NCI-H1105 treated with DMSO at 0.1 percent for 48 hours (cell line): Measurements from ENCODE around the gene PITRM1.
"Not testable (repeated sequence)": the region's sequence is repeated elsewhere in the genome, so short reads cannot be mapped to it uniquely, and the experiment has no call there.

ENCODE experiments used
- DNase-seq: peaks from one replicate; lab custom pipeline; 2025; lab: John Stamatoyannopoulos, UW

PITRM1 gene

DNA sequence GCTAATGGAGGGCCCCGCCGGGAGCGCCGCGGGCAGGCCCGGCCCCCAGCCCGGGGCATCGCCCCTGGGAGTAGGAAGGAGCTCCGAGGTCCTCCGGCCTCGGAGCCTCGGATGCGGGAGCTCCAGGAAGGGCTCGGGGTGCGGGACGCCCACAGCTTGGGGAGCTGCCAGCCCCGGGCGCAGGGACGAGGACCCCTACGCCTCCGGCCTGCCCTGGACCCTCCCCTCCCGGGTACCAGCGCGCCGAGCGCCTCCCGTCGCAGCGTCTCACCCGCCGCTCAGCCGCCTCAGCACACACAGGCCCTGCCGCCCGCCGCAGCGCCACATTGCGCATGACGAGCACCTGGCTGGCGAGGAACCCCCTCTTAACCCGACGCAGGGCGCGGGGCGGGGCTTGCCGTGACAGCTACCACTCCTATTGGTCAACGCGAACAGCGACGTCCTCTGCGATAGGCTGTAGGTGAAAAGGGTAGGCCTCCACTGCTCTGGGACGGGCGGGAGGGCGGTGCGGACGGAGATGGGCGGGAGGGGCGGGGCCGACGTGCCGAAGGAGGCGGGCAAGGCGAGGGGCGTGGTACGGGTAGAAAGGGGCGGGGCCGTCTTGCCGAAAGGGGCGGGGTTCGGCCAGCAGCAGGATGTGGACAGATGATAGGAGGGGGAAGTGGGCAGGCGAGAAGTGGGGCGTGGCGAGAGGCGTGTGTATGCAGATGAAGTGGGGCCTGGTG lies at the start of gene PITRM1:
Gene PITRM1 (minus strand): TSS at position 337 of the 725 bp plus-strand sequence. CDS start 10 bp downstream, at position 327.
- peak; percentile 85 for DNase-seq

DNA sequence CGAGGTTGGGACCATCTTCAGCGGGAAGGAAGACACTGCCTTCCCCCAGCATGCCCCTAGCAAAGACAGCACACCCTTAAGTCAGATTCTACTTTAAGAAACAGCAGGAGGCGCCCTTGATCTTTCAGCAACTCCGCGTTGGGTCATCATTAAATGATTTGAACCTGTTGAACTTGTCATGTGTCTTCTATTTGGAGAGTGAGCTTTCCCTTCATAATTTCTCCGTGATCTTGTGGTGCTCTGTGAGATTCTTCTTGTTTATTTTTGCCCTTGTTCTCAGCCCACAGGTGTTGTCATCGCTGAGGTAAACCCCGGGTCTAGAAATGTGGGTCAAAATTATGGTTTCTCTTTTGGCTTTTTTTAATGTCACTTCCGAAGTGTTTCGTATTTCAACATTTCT lies 49.5 kb upstream of the PITRM1 start:
- no peak for DNase-seq

DNA sequence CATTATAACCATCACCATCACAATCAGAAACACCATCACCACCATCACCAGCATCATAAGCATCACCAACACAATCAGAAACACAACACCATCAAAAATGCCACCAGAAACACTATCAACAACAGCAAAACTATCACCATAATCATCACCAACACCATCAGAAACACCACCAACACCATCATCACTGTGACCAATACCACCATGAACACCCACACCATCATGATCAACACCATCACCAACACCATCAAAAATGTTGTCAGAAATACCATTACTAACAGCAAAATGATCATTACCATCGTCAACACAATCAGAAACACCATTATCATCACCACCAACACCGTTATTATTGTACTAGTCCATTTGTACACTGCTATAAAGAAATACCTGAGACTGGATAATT lies 49.0 kb upstream of the PITRM1 start:
- not testable (repeated sequence) for DNase-seq

- no peak for DNase-seq
Measured at GRCh38 chr10:3220853-3221252, 48.3 kb upstream of the PITRM1 start.

GRCh38 chr10:3219021-3219628 lies 46.5 kb upstream of the PITRM1 start:
- DNase-seq: not testable (repeated sequence)

- no peak for DNase-seq
Measured at GRCh38 chr10:3217853-3218252, 45.3 kb upstream of the PITRM1 start.

GRCh38 chr10:3217301-3217700 lies 44.7 kb upstream of the PITRM1 start:
- no peak for DNase-seq

DNA sequence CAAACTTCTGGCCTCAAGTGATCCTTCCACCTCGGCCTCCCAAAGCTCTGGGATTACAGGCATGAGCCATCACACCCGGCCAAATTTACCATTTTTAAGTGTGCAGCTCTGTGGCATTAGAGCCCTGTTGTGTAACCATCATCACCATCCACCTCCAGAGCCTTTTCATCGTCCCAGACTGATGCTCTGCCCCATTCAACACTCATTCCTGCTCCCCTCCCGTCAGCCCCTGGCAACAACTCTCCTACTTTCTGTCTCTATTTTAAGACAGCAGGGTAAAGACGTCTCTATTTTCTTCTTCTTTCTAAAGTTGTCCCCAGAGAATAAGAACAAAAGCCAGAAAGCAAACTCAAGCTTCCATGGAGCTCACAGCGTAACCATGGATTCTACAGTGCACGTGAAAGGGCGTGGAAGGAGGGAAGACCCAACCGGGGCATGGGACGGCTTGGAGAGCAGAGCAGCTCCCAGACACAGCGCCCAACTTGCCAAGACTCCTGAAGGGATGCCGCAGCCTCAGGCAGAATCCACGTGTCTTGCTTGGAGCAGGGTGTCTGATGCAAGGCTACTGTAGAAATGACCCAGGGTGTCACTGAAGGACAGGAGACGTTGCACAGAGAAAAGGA lies 42.7 kb upstream of the PITRM1 start:
- no peak for DNase-seq

DNA sequence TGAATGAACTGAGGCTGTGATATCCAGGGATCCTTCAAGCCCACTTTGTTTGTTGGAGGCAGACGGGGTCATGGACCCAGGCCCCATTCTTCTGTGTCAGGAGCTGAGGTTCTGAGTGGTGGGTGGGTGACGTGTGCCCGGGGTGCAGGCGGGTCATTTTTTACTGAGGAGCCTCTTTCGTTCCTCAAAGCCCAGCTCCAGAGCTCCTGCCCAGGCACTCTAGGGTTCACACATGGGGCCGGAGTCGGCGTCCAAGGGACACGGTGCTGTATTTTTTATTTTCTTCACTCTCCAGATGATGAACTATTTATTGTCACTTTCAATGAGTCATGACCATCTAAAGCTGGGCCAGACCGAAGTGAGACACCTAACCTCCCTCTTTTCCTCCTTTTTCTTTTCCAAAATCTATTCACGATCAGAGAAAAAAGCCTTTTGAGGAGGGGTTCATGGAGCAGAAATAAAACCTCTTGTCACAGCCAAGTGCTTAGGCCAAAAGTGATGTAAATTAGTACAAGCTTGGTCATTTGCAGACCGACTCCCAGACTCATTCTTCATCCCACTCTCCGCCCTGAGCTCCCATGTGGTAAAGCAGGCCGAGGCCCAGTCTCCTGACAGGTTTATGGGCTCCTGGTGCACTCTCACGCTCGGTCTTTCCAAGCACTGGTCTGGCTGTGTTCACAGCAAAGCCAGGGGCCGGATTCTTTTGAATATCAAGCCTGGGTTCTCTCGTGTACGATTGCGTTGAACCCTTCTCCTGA lies 41.4 kb upstream of the PITRM1 start:
- DNase-seq: no peak

DNA sequence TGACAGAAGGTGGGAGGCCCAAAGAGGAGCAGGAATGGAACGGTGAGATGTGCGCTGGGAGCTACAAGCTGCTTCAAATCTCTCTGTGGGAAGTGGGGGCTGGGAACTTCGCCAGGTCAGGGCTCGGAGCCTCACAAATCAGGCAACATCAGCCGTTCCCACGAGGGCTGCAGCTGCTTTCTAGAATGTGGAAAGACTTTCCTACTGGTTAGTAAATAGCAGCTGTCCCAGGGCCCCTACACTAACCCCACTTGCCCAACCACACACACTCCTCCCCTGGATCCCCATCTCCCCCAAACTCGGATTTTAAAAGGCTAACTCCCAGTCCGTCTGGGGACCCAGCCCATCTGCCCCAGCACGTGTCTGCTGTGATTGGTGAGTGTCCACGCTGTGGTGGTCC lies 40.6 kb upstream of the PITRM1 start:
- DNase-seq: no peak

- DNase-seq: peak; percentile 9
Measured at GRCh38 chr10:3210251-3210877, 37.8 kb upstream of the PITRM1 start.

DNA sequence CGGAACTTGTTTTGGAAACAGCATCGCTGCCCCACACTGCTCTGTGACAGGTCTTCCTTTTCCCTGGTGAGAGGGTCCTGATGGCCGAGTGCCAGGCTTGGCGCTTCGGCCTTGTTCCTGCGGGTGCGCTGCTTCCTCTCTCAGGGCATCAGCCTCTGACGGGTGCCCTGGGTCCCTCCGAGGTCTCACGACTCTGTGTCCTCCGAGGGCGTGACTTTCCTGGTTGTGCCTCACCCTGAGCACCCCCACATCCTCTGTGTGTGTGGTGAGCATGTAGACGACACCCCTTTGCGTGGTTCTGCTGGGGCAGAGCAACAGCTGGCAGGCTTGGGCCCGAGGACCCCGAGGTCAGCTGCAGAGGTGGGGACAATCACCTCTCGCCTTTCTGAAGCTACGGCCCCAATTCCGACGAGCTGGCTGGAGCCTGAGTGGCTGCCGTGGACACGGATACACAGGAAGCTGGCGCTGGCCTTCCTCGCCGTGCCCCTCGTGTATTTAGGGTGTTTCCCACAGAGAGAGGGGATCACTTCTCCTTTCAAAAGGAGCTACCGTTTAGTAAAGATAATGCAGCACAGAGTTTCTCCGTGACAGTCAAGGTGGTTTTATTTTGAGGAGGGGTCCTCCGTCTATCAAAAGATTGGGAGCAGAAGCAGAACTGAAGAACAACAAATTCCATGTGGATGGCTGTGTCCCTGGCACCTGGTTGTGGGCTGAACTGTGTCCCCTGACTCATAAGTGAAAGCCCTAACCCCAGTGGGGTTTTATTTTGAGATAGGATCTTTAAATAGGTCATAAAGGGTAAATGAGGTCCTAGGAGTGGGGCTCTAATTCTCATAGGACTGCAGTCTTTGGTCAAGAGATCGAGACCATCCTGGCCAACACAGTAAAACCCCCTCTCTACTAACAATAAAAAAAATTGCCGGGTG lies 36.2 kb upstream of the PITRM1 start:
- DNase-seq: no peak

DNA sequence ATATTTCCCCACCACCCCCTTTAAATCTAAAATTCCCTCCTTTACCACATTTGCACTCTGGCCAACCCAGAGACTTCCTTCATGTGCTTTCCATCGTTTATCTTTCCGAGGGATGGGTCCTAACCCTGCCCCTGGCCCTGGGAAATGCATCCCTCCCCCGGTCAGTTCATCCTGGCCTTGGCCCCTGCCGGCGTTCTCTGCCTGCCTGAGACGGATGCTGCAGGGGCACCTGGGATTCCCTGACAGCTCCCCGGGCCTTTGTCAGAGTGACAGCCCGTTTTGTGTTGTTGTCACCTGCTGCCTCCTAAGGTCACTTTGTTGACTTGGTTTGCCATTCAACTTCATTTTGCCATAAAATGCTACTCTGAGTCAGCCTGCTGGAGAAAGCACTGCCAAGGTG lies 34.8 kb upstream of the PITRM1 start:
- no peak for DNase-seq

- DNase-seq: no peak
Measured at GRCh38 chr10:3206511-3207157, 34.1 kb upstream of the PITRM1 start.

DNA sequence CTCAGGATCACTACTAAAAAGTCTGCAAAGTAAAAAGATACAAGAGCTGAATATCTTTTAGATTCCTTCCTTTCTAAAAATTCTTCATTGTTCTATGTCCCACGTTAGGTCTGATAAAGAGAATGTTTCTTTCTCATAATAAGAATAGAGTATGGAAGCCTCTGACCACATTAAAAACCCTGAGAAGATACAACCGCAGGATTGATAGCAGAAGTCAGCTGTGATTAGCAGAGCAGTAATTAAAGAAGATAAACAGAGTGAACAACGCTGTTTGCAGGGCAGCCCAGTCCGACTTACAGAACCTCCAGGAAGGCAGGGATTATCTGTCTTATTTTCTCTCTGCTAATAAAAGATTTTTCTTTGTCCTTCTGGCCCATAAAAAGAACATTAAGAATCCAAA lies 31.4 kb upstream of the PITRM1 start:
- no peak for DNase-seq

- DNase-seq: no peak
Measured at GRCh38 chr10:3203016-3203811, 30.6 kb upstream of the PITRM1 start.

DNA sequence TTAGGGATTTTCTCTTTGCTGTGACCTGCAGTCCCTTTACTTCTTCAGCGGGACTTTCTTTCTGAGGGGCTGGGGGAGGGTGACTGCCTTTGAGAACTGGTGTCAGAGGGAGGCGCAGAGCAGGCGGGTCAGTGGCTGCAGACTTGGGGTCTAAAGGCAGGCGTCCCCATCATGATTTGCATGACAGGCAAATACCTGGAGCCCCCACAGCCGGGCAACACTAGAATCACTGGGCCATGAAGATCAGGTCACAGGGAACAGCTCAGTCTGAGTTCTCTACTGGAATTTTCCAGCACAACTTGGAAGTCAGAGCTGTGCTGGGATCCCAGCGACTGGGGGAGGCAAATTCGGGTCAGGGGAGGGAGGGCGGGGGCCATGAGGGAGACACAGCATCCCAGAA lies 29.2 kb upstream of the PITRM1 start:
- no peak for DNase-seq

GRCh38 chr10:3199488-3199887 lies 26.9 kb upstream of the PITRM1 start:
- DNase-seq: no peak

DNA sequence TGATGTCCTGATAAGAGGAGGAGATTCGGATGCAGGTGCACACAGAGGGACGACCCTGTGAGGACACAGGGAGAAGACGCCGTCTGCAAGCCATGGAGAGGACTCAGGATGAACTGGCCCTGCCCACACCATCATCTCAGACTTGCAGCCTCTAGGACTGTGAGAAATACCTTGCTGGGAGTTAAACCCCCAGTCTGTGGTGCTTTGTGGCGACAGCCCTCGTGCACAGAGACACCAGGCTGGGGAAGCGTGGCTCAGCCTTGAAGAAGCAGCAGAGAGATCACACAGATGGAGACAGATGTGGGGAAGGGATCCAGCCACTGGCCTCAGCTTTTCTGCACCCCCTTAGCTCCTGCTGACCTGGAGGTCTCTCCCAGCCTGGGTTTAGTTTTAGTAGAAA lies 26.3 kb upstream of the PITRM1 start:
- DNase-seq: no peak
